ENCODE data around the gene SLC12A3. TPM values are rescaled to one million over a fixed set of nuclear protein-coding genes. Genes with fewer than 3 reads are reported as not detected.

SLC12A3 gene
- total RNA-seq, 3 donors from 2014 or later, result not detected

DNA sequence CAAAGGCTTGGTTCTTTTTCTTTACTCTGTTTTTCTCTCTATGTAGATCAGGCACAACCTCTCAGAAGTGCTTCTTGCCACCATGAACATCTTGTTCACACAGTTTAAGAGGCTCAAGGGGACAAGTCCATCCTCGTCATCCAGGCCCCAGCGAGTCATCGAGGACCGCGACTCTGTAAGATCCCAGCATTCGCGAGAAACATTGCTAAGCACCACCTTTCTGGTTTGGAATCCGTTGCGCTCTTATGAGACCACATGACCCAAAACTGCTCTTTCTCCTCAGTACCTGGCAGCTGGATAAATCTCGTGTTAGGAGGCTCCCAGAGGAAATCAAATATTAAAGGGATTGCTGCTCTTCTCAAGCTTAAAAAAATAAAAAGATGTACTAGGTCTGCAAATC lies 23.3 kb upstream of the SLC12A3 start:
- ATAC-seq (no peak), DNase-seq (no peak)
- no peaks in the 10 kb centered on the region for H3K9me3 ChIP-seq
- no peaks in the 10 kb centered on the region for H3K36me3 ChIP-seq (ENCODE audit: low read depth)
- intact Hi-C loops (cut with DNase I, micrococcal nuclease), result no loop called here
- H3K4me1 ChIP-seq (ENCODE audit: low read depth), result no peaks in the 10 kb centered on the region
- TF ChIP-seq CTCF (IDR thresholded peaks at IDR 0.05), result no peak
- H3K4me3 ChIP-seq, result no peak overlapping the region

GRCh38 chr16:56842133-56842532 lies 22.9 kb upstream of the SLC12A3 start:
- TF ChIP-seq CTCF (IDR thresholded peaks at IDR 0.05), result no peak
- DNase-seq (no peak), ATAC-seq (no peak)

DNA sequence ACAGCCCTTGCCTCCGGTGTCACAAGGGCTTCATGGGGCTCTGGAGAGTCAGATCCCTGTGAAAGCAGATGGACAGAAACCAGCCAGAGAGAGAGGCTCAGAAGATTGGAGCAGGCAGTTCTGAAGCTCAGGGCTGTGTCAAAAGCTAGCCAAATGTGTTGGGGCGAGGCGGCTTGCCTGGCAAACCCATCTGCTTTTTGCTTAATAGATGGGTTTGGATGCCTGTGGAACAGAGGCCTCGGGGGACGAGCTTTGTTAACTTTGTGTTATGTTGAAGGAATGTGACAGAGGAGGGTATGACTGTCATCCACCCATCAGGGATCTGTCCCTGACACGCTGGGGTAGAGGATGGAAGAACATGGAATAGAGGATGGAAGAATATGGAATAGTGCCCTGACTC lies 21.0 kb upstream of the SLC12A3 start:
- intact Hi-C loops (cut with DNase I, micrococcal nuclease), result no loop called here
- H3K4me3 ChIP-seq, result no peak overlapping the region
- DNase-seq, result no peak
- no peaks in the 10 kb centered on the region for H3K9me3 ChIP-seq
- no peak for TF ChIP-seq CTCF (IDR thresholded peaks at IDR 0.05)
- no peaks in the 10 kb centered on the region for H3K4me1 ChIP-seq (ENCODE audit: low read depth)
- ATAC-seq, result no peak
- H3K36me3 ChIP-seq (ENCODE audit: low read depth), result no peaks in the 10 kb centered on the region

More at GRCh38 chr16:56842133-56842532, 22.9 kb upstream of the SLC12A3 start:
- intact Hi-C loops (cut with DNase I, micrococcal nuclease), result no loop called here
- Histone ChIP-seq H3K4me3 (no peak overlapping the region), H3K9me3 (no peaks in the 10 kb centered on the region), H3K36me3 (ENCODE audit: low read depth) (no peaks in the 10 kb centered on the region), H3K4me1 (ENCODE audit: low read depth) (no peaks in the 10 kb centered on the region)

- no peaks in the 10 kb centered on the region for H3K9me3 ChIP-seq
- no peaks in the 10 kb centered on the region for H3K4me1 ChIP-seq (ENCODE audit: low read depth)
- H3K4me3 ChIP-seq, result no peak overlapping the region
- ATAC-seq (no peak), DNase-seq (no peak)
- intact Hi-C loops (cut with DNase I, micrococcal nuclease), result no loop called here
- TF ChIP-seq CTCF (IDR thresholded peaks at IDR 0.05), result no peak
- H3K36me3 ChIP-seq (ENCODE audit: low read depth), result no peaks in the 10 kb centered on the region
Measured at GRCh38 chr16:56847173-56847910, 17.7 kb upstream of the SLC12A3 start.

DNA sequence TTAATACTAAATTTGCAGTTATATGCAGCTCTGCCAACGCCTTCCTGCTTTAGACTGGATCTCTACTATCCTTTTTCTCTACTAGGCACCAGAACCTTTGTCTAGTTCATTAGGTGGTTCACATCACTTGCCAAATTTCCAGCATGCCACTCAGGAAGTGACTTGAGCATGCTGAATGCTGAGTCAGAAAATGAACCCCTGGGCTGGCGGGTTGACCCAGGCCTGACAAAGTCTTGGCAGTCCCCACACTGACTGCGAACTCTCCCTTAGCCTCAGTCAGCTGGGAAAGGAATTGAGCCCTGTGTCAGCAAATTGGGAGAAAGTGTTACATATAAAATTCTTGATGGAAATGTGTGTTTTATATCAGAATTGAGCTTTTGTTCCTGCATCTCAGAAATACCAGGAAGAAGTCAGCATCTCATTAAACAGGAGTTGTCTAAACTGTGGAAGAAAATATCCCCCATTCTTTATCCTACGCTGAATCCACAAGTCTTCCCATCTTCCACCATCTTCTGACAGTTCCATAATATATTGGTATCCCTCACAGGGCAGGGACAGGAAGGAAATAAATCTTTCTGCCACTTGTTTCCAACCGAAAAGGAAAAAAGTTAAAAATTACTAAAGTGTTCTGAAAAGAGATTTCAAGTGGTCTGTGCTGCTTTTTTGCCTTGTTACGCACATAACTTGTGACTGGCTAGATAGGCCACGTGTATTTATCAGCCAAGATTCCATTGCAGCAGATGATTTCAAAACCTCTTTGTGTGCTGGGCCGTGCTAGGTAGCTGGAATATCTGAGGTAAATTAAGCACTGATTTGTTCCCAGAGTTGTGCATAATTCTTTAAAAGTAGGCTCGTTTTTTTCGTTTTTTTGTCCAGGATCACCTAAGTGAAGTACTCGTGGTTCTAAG lies 16.7 kb upstream of the SLC12A3 start:
- no peak for ATAC-seq
- TF ChIP-seq CTCF (IDR thresholded peaks at IDR 0.05), result no peak
- no peaks in the 10 kb centered on the region for H3K4me1 ChIP-seq (ENCODE audit: low read depth)
- no peaks in the 10 kb centered on the region for H3K36me3 ChIP-seq (ENCODE audit: low read depth)
- H3K9me3 ChIP-seq, result no peaks in the 10 kb centered on the region
- DNase-seq, result no peak
- intact Hi-C loops (cut with DNase I, micrococcal nuclease), result no loop called here
- H3K4me3 ChIP-seq, result no peak overlapping the region
